GM12891 (cell line): ENCODE data around the gene KCNMB1.

Experiments
- PAX5 ChIP-seq: IDR thresholded peaks from 2 replicates; pipeline ENCODE4 v1.6.1; 2011; ENCODE audit warnings: low read length, moderate library complexity, mild to moderate bottlenecking; ENCODE audit not compliant: insufficient read depth, severe bottlenecking
- POLR2A ChIP-seq: IDR thresholded peaks from 2 replicates; pipeline ENCODE4 v1.6.1; 2011; ENCODE audit warnings: low read depth, low read length, control low read depth
- POLR2AphosphoS5 ChIP-seq: IDR thresholded peaks from 2 replicates; pipeline ENCODE4 v1.6.1; 2011; ENCODE audit warnings: low read depth, low read length, control low read depth
- SPI1 ChIP-seq: IDR thresholded peaks from 2 replicates; pipeline ENCODE4 v1.6.1; 2011; ENCODE audit warnings: low read depth, low read length, control low read depth
- TAF1 ChIP-seq: IDR thresholded peaks from 2 replicates; pipeline ENCODE4 v1.6.1; 2011; ENCODE audit warnings: low read depth, low read length, control low read depth

DNA sequence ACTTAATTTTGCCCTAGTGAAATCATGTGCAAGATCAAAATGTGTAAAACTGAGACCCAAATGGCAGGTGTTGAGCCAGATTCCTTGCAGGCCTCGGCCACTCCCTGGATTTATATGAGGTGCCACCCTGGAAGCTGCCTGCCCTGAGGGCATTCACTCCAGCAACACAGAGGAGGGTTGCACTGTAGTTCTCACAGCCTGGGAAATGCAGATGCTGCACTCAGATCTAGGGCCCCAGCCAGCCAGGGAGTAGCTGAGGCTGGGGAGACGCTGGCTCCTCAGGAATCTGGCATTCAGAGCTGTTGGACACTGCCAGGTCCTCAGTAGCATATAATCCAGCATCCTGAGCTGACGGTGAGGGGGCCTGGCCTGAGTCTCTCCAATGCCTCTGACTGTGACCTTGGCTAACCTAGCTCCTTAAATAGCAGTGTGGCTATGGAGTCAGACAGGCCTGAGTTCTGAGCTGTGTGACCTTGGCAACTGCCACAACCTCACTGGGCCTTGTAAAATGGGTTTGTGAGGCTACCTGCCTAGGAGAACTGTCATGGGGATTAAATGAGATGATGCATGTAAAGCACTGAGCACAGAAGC, 8.7 kb downstream of the KCNMB1 start:
- no peak for TF ChIP-seq TAF1
- no peak for TF ChIP-seq POLR2A
- no peak for TF ChIP-seq POLR2AphosphoS5
- TF ChIP-seq PAX5, result no peak
- no peak for TF ChIP-seq SPI1
